Measurements from ENCODE around the gene HOXC12.
A peak's percentile ranks its signal among the peaks of the same experiment; 100 is the strongest.

The HOXC12 gene

DNA sequence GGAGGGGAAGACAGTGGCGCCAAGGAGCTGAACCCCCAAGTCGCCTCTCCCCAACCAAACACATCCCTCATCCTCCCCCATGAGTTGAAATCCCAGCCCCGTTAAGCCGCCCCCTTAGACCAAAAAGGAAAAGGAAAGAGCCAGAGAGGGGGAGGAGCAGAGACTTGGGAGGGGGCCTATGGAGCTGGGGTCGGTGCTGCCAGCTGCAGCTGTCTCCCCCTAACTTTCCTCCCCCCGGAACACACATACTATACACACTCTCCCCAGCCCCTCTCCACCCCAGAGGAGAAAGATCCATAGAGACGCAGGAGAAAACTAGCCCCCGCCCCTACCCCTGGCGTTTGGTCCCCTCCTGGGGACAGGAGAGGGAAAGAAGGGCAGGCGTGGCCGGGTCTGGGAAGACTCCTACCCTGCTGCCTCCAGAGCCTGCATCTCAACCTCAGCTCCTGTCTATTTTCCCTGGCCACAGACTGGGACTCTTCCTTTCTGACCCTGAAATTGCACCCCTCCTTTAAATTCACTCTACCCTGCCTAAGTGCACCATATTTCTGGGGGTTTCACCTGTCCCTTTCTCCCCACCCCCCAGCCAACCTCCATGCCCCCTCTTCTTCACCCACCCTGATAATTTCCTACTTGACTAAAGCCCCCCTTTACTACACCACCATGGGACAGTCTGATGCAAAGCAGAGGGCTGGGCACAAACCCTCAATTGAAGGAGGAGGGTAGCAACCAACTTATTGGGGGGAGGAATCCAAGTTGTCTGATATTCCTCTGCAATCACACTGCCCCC lies 43.6 kb downstream of the HOXC12 start:
- DNase-seq = no peak

- DNase-seq = no peak
These were observed 44.2 kb downstream of the HOXC12 start for GRCh38 chr12:53998900-53999236.

DNA sequence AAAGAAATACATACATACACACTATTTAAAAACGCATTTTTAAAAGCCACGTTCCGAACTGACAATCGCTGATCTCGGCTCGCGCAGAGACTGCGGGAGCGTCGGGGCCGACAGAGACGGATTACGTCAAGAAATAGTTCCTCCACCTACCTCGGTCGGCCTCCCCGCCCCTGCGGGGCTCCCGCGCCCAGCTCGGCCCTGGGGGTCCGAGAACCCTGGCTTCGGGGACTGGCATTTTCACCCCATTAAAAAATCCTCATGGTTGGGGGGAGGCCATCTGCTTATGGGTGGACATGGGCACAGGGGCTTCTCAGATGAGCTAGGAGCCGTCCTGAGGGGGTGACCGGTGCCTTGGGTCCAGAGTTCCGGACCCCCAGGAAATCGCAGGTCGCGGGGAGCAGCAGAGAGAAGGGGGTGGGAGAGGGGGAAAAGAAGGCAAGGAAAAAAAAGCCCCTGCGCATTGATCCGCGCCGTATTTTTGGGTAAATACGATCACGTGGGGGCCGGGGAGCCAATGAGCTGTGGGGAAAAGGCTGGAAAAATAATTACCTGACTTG lies 44.9 kb downstream of the HOXC12 start:
- no peak for DNase-seq

DNA sequence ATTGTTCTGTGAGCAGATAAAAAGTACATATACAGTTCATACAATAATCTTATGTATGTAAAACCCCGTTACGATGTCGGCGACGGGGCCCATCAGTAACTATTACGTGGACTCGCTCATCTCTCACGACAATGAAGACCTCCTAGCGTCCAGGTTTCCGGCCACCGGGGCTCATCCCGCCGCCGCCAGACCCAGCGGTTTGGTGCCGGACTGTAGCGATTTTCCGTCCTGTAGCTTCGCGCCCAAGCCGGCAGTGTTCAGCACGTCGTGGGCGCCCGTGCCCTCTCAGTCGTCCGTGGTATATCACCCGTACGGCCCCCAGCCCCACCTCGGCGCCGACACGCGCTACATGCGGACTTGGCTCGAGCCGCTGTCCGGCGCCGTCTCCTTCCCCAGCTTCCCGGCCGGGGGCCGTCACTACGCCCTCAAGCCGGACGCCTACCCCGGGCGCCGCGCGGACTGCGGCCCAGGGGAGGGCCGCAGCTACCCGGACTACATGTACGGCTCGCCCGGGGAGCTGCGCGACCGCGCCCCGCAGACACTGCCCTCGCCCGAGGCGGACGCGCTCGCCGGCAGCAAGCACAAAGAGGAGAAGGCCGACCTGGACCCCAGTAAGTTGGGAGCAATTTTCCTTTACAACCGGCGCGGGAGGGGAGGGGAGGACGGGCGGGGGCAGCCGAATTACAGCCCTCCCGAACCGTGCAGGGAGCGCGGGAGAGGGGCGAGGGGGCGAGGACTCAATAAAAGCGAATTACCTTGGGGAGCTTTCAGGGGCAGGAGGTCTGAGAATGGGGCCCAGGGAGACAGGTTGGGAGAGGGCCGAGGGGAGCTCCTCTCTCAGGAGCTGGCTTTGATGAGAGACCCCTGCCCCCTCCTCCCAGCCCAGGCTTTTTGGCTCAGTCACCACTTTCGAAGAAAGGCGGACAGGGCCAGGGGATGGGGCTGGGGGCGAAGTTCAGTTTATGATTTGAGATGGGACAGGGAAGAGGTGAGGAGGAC lies 45.7 kb downstream of the HOXC12 start, which contains the start of gene HOXC9:
HOXC9 (plus strand) TSS at position 46 of the 999 bp plus-strand sequence; CDS start at position 74, 28 bp downstream.
- no peak for DNase-seq

GRCh38 chr12:54001283-54002187 lies 46.8 kb downstream of the HOXC12 start:
- DNase-seq = no peak

- no peak for DNase-seq
These were observed 47.7 kb downstream of the HOXC12 start for GRCh38 chr12:54002278-54002914.

- no peak for DNase-seq
These were observed 48.2 kb downstream of the HOXC12 start for GRCh38 chr12:54002915-54003389.

GRCh38 chr12:54003625-54004024 lies 48.9 kb downstream of the HOXC12 start:
- no peak for DNase-seq

- DNase-seq = no peak
These were observed 49.5 kb downstream of the HOXC12 start for GRCh38 chr12:54004063-54004840.

DNA sequence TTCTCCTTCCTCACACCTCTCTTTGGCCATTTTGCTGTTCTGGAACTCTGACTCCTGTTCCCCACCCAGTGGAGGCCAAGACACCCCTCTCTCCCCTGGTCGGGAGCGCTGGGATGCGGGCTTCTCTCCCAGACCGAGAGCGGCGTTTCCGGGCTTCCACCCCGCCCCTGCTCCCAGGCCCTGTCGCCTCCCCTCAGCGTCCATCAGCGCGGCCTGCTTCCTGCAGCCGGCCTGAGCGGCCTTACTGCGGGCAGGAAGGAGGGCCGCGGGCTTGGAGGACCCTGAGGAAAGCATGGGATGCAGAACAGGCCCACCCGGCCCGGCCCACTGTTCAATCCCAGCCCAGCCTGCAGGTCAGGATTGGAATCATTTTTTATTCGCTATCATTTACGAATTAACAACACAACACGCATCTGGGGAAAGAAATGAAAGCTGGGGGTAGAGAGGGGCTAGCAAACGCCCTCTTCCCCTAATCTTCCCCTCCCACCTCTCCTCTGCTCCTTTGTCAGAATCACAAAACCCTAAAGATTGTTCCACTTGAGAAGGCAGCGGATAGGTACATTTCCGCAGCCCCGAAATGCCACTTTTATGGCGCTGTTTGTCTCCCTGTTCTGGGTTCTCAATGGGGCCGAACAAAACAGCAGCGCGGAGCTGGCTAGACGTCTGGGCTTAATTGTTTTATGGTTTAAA lies 50.3 kb downstream of the HOXC12 start:
- DNase-seq = no peak

DNA sequence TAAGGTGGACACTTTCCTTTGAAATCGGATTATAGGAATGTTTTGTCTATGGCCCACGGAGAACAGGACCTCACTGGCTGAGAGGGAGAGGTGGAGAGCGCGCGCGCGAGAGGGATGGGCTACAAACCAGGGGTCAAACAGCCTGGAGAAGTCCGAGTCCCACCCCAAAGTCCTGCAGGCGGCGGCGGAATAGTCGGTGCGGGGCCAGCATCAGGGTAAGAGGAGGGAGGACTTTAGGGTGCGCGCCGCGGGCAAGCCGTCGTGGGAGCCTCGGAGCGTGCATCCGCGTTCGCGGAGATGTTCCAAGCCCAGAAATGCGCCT lies 50.8 kb downstream of the HOXC12 start:
- no peak for DNase-seq

DNA sequence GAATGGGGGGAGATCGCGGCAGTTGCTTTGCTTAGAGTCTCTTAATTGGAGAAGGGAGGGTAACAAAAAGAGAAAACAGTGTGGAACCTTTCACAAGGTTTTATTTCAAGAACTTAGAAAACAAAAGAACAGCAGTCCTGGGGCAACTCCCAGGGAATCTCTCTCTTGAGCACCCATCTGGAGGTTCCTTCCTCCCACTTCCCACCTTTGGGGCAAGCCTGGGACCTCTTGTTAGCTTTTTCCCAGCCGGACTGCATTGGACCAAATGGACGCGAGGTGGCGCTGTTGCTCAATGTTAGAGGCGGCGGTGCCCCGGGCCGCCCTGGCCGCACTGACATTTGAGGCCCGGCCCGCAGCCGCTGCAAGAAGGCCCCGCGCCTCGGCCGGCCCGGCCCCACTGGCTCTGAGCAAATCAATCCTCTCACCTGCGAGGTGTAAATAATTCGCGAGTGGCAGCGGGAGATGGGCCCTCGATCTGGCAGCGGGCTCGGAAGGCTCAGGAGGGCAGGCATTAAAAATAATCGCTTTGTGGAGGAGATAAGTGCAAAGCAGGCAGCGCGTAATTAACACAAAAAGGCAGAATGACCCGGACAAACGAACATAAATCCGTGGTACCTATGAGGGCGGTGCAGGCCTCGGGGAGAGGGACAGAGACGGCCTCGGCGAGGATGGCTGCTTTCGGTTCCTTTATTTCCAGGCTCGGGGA lies 51.3 kb downstream of the HOXC12 start:
- peak; percentile 76 for DNase-seq

DNA sequence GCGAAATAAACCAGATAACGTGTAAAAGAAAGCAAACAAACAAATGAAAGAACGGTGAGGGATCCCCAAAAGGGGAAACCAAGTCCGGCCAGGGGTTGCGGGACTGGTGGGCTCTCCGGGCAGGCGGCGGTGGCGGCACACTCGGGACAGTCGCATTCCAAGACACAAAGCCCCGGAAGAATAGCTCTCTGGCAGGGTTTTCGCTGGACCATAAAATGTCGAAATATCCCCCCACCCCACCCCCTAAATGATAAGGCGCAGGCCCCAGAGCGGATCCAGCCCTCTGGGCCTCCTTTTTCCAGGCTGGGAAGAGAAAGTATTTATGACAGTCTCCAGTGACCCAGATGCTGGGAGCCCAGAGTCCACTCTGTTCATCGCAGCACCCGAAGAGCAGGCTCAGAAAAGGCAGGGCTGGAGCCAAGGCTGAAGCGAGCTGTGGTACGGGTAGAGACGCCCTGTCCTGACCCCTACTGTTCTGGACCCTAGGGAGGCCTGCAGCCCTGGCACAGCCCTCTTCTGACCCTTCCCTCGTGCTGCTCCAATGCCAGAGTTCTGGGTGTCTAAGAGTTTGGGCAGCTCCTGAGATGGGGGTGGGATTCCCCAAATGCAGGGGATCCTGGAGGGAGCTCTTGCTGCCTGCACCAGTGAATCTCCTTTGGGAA lies 52.0 kb downstream of the HOXC12 start:
- DNase-seq = no peak

DNA sequence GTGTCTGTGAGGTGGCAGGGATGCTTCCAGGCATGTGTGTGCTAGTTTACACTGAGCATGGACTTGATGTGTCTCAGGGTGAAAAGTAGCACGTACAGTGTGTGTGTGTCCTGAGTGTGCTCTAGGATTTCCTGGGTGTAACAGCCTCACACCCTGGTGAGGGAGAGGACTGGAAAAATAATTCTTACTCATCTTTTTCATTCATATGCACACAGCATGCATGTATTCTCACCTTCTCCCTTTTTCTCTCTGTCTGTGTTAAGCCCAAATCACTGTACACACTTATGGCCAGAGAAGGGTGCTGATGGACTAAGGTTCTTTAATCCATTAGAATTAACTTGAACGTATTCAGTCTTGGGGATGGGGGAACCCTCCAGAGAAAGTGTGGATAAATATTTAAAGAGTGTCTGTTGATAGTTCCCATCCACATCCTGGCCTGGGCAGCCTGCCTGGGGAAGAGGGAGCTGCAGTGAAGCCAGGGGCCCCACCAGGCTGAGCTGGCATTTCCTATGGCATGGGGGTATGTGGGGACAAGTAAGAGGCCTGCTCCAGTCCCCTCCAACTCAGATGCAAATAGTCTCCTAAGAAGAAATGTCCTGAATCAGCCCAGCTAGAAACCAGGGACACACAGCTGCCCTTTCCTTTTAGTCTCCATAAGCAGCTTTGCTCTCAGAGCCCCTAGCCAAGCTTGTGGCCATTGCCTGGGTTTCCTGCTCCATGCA lies 53.0 kb downstream of the HOXC12 start:
- DNase-seq = no peak

DNA sequence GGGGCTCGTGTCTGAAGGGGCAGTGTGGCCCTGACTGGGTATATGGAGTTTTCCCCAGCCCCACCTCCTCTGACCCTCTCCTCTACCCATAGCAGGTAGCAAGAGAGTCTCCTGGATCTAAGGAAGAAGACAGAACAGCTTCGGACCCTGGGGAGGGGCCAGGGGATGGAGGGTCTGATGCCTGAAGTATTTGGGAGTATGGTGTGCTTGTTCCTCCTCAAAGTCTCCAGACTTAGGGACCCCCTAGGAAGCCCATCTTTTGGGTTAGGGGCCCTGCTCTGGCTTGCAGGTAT lies 53.5 kb downstream of the HOXC12 start:
- no peak for DNase-seq
